Stimulated activated CD8-positive, alpha-beta memory T cell treated with anti-CD3 and anti-CD28 coated beads, Interleukin-12 subunit alpha, Interleukin-12 subunit beta, amount 100 ng/mL, for 4 hours (primary cell): ENCODE measurements around the gene CNTNAP3.
"Not testable (repeated sequence)": the region's sequence is repeated elsewhere in the genome, so short reads cannot be mapped to it uniquely, and the experiment has no call there.

Experiments used
- DNase-seq: peaks from one replicate; pipeline ENCODE4 v3.0.0-alpha.2; 2020; ENCODE audit warnings: low read depth

CNTNAP3 gene

DNA sequence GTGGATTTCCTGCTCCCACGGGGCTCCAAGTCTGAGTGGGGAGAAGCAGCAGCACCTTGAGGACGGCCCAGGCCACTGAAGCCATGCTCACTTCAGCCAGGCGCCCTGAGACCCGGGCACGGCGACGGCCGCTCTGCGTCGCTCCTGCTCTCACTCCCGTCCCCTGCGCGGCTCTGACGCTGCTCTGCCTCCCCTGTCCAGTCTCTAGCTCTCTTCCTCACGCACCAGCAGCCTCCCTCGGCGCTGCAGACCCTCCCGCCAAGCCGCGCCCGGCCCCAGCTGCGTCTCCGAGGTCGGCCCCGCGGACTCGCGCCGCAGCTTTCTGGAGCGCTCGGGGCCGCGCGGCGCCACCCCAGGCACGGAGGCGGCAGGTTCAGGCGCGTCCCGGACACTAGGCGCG is at the start of gene CNTNAP3:
CNTNAP3 (minus strand) TSS at position 188 of the 400 bp plus-strand sequence; CDS start at position 85, 103 bp downstream.
- DNase-seq = not testable (repeated sequence)

DNA sequence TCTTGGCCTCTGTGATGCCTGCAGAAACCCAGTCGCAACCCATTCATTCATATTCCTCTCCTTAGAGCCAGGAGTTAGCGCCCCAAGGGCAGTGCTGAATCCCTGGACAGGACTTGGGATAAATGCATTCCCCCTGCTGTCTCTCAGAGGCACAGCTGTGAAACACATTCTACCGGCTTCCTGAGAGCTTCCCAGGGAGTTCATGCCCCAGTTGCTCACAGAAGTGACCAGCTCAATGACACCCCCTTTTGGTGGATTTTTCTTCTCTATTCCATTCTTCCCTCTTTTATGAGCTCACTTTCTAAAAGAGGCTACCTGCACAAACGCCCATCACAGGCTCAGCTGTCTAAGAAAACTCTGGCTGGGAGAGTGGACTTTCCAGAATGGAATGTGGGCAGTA is 8.0 kb downstream of the CNTNAP3 start:
- not testable (repeated sequence) for DNase-seq

DNA sequence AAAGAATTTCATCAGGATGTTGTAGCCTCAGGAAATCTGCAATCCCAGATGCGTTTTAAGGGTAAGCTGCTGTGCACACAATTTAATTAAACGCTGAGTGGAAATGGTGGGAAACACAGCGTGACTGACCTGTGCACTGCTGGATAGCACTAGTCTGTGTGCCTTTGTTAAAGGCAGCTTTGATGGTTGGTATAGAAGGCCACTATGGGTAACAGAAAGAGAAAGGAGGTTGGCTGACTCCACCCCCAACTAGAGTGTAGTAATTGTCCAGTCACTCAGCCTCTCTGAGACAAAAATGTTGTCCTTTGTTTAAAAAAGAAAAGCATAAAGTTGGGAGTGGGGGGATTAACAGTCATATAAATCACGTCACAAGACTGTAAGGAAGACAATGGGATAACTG is 45.5 kb downstream of the CNTNAP3 start:
- not testable (repeated sequence) for DNase-seq

DNA sequence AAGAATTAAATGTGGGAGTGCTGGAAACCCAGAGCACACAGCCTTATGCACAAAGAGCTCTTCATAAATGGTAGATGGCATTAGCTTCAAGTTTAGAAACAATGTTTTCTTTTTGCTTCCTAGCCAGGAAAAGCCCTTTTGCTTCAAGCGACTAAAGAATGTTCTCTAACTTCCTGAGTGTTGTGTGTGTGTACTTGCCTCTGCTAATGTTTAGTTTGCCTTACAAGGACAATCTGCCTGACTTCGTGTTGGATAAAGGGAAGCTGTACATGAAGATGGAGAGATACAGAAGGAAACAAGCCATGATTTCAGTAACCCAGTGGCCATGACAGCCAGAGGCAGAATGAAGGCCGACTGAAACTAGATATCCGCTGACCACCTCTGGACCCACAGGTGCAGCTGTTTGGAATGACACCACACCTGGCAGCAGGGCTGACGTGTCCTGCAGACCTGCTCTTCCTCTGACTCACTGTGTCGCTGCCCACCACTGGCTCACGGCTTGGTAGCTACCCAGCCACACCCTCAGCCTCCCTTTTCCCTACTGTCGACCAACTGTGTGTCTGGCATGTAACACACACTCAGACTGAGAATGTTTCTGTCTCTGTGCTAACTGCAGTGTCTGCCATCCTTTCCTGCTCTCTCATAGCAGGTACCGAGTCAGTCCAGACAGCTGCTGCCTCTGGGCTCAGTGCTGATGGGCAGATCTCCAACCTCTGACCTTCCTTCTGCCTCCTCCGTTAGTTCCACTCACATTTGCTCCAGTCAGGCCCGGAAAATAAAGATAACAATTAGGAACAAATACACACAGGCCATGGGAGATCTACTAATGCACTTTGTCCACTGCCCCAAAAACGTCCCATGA is 55.6 kb downstream of the CNTNAP3 start:
- not testable (repeated sequence) for DNase-seq

DNA sequence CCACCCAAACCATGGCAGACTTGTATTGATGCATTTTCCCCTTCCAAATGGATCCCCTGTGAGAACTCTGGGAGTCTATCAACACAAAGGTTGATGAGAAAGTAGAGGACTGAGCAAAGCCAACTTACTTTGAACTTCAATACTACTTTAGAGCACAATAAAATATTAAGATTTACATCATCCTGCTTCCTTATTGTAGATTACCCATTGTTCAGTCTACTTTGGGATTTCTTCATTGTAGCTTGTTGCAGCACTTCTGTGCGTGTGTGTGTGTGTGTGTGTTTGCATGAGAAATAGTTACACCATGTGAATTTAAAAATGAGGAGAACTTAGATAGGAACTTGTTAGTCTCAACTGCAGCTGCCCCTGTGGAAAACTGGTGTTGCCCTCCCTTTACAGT is 72.0 kb downstream of the CNTNAP3 start:
- not testable (repeated sequence) for DNase-seq

DNA sequence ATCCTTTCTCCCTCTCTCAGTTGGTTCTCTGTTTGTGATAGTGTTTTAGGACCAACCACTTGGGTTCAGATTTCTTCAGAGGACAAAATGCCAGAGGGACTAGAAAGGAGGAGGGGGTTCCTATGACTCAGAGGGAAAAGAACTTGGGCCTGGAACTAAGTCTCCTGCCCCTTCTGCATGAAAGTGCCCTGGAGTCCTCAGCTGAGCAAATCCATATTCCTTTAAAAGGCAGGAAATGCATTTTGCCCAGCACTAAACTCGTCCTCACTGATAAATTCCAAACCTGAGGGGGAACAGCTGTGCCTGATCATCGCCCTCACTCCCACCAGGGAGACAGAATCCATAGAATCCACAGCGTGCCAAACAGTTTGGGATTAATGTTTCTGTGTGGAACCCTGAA is 78.2 kb downstream of the CNTNAP3 start:
- DNase-seq = not testable (repeated sequence)

DNA sequence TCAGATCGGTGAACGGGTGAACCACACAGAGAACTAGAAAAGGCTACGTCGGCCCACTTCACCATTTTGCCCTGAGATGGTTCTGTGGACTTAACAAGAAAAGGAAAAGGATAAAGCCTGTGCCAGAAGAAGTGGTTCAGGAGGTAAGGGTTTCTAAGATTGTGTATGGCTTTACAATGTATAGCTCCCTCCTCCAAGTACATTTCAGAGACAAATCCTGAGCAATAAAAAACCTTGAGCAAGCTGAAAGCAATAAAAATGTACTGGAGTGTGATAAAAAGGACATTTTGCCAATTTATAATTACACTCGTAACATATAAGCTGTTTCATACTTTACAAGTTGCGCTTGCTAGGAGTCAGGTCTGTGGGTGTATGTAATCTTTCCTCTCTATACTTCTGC is 81.3 kb downstream of the CNTNAP3 start:
- not testable (repeated sequence) for DNase-seq

DNA sequence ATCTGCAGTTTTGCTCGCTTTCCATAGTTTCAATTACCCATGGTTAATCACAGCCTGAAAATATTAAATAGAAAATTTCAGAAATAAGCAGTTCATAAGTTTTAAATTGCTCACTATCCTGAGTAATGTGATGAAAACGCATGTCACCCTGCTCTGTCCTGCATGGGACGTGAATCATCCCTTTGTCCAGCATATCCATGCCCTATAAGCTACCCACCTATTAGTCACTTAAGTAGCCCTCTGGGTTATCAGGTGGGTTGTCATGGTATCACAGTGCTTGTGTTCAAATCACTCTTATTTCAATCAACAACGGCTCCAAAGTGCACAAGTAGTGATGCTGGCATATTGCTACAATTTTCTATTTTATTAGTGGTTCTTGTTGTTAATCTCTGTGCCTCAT is 82.1 kb downstream of the CNTNAP3 start:
- not testable (repeated sequence) for DNase-seq

DNA sequence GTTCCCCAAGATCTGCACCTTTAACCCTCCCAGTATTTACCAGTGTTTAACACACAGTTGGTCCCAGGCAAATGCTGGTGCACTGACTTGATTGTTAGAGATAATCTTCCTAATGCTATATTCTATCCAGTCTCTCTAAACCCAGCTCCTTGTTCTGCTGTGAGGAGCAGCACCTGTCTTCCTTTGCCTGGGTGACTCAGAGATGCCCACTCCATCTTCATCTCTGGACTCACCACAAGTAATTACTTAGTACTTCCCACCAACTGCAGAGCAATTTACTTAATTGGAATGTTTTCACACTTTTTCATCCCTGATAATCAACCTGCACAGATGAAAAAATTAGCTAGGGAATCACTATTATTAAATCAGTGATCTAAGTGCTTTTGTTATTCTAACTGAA is 87.6 kb downstream of the CNTNAP3 start:
- DNase-seq = not testable (repeated sequence)

DNA sequence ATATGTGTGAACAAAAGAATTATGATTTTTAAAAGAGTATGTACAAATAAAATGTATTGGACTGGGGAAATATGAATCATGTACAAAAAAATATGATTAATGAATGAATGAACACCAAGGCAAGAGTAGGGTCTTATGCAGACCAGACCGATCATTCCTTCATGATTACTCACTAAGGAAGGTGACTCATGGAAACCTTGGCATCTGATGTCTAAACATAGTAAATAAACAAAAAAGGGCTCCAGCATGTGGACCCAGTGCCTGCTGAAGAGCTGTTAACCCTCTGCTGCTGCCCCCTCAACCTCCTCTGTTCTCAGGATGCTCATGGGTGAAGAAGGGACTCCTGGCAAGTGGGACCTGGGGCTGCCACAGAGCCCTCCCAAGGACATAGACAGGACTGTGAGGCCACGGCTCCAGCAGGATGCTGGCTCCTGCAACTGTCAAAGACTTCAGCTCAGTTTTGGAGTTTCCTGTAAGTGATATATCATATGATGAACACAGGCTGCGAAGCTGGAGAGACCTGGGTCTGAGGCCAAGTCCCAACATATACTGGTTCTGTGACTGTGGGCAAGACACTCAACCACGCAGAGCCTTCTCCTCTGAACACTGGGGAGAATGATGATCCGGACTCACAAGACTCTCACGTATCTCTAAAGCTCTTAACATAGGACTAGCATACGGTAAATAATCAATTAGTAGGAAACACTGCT is 89.8 kb downstream of the CNTNAP3 start:
- DNase-seq = not testable (repeated sequence)

DNA sequence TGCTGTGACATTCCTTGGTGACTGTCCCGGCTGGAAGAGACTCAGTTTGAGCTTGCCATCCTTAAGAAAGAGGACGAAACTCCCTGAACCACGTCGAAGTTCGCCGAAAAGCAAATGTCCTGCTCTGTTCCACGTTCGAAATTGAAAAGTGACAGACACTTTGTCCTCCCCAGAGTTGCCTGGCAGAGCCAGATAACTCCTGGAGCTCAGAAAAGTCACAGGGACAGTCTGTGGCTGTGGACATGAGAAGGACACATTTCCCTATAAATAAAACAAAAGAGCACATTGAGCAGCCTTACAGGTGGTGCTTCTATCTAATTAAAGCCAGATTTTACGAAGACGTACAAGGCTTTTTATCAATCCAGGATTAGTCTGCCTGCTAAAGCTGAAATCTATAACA is 116.6 kb downstream of the CNTNAP3 start:
- DNase-seq = not testable (repeated sequence)

DNA sequence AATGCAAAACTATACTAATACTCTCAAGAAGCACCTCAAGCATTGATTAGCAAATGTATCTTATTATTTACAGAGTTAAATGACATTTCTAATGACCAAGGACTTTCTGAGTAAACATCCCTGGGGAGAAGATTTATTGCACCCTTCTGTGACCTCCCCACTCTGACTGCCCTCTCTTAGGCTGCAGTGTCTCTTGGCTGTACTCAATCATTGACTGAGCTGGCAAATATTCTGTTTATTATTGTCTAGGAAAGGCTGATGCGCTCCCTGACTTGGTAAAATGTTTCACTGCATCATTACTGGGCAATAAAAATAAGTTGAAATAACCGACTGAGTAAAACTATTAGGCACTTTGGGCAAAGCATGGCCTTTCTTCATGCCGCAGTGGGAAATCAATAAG is 130.3 kb downstream of the CNTNAP3 start:
- not testable (repeated sequence) for DNase-seq

DNA sequence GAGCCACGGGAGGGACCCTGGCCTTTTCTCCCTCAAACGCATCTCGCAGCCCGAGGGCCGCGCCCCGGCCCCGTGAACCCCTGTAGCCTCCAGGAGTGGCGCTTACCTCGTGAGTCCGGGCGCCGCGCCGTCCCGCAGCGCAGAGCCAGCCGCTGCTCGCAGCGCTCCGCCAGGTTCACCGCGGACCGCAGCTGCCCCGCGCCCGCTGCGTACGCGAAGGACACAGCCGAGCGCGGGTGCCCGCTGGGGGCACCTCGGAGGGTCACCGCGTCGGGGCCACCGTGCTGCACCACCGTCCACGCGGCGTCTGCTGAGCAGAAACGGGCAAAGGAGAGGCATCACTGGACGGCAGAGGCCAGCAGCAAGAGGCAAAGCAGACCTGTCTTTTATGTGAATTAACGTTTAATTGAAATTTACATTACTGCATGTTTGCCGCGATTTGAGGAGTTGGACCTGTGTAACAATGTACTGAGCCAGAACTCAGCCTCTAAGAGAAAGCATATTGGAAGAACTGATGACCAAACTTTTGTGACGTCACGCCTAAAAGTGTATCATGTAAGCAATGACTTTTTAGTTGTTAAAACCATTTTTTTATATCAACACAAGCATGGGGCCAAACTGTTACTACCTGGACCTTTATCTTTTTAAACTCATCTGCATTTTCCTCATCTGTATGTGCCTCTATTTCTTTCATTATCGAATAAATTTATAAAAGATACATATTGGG is 155.0 kb downstream of the CNTNAP3 start:
- DNase-seq = not testable (repeated sequence)

DNA sequence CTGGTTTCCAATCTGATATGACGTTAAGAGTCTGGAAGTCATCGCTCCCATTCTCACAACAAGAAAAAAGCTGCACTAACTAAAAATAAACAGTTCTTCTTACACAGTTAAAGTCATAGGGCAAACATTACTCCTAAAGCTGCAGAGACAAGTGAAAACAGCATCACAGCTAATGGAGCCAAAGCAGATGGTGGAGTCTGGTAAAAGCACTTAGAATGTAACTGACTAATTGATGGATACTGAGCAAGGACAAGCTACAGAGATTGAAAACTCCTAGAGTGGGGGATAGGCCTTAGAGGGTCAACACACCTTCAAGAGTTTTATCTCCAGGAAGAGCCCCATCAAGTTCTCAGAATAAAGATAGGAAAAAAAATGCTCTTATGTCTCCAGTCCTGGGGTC is 166.6 kb downstream of the CNTNAP3 start:
- DNase-seq = not testable (repeated sequence)

DNA sequence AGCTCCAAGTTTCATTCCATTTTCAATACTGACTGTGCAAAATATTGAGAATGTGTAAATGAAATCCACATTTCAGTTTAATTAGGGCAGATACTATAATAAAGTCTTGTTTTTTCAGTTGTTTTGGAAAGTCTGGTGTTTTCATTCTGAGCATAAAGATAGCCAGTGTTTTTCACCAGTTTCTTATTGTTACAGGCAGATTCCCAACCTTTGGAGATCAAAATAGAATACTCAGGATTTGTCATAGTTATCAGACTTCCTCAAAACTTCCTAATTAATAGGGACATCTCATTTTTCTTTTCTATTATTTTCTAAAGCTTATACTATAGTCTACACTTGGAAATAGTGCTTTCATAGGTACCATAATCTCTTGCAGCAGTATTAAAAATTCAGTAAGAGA is 176.2 kb downstream of the CNTNAP3 start:
- DNase-seq = not testable (repeated sequence)

DNA sequence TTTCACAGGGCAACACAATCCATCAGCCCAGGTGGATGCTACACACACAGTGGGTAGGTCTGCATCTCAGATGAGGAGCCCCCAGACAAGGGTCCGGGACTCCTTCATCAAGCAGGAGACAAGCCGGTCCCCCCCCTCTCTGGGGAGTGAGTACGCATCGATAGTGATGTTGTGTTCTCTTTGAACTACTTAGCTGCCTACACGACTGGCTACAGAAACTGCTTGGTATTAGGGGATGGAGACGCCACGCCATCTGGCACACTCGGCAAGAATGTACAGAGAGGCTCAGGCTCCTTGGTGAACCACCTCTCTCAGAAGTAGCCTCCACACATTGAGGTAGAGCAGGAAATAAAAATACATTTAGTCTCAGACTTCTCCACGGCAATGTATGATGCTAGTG is 179.8 kb downstream of the CNTNAP3 start:
- DNase-seq = no peak

DNA sequence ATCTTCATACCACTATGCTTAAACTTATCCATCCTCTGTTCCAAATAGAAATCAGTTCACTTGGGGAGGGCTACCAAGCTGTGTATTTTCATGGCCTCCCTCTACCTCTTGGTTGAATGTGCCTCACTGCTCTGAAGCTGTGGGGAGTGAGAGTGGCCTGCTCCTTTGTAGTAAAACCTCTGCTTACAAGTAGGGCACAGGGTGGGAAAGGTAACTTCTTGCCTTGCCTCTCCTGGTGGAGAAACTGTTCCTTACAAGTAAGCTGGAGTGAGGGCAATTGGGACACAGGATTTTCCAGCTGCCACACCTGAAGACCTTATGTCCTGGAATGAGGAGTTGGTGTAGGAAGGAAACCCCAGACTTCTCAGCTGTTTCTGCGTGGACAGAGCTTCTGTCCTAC is 190.8 kb downstream of the CNTNAP3 start:
- not testable (repeated sequence) for DNase-seq

DNA sequence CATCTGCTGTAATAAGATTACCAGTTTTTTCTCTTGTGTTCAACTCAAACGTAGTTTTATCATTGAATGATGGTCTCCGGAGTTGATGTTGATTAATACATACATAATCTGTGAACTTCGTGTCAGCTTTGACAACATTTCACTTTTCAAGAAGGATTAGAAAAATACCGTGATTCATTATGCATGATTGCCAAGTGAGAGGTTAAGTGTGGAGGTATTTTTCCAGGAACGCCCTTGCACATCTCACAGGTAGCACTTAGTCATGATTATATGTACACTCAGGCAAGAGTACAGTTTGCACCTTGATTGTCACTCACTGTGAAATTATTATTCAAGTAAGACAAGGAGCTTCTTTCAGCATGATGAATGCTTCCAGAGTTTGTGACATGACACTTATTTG is 202.7 kb downstream of the CNTNAP3 start:
- DNase-seq = not testable (repeated sequence)

DNA sequence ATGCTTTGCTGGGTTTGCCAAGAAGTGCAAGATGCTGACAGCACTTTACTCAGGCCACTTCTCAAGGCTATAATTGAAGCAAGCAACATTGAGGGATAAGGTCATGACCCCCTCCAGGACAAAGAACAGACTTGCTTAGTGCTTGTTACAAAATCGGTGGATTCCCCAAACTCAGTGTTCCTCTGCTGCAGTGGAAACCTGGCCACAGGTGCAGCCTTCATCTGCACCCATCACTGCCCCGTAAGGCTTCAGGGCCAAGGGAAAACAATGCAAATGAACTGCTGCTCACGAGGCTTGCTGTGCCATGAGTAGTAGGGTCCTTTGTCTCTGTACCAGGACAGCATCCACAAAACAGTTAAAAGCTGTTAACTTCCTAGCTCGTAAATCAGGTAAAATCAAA is 205.4 kb downstream of the CNTNAP3 start:
- not testable (repeated sequence) for DNase-seq

DNA sequence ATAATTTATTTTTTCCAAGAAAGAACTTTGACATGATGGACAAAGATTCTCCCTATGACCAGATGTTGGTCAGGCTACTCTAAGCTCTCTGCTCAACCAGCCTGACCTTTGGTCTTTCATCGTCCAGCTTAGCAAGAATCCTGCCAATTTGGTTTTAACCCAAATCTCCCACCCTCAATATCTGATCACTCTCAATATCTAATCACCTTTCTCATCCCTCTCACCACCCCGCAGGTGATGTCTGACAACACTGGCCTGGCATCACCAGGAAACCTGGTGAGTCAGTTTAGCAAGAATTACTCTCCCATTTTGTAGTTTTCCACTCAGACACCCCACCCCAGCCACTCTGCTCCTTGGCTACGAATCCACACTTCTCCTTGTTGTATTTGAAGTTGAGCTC is 207.9 kb downstream of the CNTNAP3 start:
- not testable (repeated sequence) for DNase-seq

DNA sequence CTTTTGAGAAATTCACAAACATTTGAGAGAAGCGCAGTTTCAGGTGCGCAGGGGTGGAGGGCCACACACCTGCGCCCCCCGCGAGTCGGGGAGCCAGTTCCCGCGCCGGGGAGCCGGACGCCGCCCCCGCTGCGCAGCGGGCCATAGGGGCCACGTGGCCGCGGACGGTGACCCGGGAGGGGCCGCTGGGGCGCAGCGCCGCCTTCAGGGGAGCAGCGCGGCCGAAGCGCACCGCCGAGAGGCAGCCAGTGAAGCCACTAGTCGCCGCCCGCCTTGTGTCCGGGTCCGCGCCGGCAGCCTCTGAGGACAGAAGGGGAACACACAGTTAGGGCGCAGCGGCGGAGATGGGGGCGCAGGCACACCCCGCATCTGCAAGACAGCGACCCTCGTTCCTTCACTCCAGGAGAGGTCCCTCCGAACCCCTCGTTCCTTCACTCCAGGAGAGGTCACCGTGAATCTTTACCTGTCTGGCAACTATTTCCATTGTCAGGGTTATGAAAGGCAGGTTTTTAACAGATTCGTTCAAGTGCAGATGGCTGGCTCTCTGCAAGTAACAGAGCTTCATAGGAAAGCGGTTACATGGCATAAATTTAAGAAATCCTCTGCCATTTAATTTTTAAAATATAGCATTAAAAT is 209.2 kb downstream of the CNTNAP3 start:
- DNase-seq = not testable (repeated sequence)

DNA sequence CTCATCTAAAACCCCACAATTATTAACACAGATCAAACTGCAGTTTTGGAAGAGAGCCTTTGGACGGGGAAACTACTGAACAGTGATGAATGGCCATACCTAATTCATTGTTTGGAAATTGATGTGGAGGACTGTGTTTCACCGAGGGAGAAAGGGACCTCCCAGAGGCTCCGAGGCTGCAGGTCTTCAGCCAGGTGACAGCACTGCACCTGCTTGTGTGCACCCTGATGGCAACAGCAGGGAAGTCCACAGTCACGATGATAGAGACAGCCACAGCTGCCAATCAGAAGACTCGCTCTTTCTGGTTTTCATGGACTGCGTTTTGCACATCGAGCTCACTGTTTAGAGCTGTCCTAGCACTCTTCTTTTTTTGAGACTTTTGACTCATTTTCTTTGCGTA is 214.4 kb downstream of the CNTNAP3 start:
- DNase-seq = not testable (repeated sequence)
